ENCODE data around the gene ANK2.

The ANK2 gene

GRCh38 chr4:113049421-113050370, at the start of gene ANK2:
Gene ANK2 (plus strand): TSS chr4:113049653. CDS start chr4:113049729, 76 bp downstream.
- DNase-seq (ENCODE audit: low read depth) = no peak

DNA sequence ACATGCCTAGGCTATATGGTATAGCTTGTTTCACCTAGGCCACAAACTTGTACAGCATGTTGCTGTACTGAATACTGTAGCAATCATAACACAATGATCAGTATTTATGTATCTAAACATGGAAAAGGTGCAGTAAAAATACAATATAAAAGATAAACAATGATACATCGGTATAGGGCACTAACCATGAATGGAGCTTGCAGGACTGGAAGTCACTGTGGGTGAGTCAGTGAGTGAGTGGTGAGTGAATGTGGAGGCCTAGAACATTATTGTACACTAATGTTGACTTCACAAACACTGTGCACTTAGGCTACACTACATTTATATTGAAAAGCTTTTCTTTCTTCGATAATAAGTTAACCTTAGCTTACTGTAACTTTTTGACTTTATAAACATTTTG, 45.6 kb upstream of the ANK2 start:
- DNase-seq (ENCODE audit: low read depth) = no peak

- DNase-seq (ENCODE audit: low read depth) = no peak
These were observed 44.8 kb upstream of the ANK2 start for GRCh38 chr4:113004655-113005054.

DNA sequence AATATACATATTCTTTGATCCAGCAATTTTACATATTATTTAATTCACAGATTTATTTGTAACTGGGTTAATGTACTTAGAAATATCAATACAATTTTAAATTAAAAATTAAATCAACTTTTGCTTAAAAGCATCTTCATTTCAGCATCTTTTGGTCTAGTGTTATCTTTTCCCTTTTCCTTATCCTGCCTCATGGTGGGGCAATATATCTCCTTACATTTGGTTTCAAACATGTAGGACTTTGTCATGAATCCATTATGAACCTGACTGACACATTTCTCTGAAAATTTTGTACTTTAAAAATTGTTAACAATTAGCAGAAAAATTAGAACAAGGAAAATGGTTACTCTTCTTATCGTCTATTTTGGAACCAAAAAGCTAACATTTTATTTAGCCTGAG, 42.8 kb upstream of the ANK2 start:
- DNase-seq (ENCODE audit: low read depth) = no peak

DNA sequence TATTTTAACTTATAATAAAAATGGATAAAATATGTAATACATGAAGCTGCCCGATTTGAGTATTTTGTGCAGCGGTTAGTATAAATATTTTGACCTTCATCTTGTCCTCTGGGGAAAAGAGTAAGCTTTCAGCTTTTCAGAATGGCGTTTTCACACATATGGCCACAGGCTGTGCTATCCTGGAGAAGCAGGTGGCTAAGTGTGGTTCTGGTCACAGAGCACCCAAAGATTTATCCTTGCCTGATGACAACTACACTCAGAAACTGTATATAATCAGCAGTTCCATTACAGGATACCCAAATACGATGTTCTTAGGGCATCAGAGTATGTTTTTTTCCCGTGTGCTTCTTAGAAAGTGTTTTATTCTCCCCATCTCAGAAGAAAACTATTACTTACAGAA, 42.3 kb upstream of the ANK2 start:
- DNase-seq (ENCODE audit: low read depth) = no peak

- no peak for DNase-seq (ENCODE audit: low read depth)
These were observed 41.3 kb upstream of the ANK2 start for GRCh38 chr4:113008135-113008534.

- no peak for DNase-seq (ENCODE audit: low read depth)
These were observed 40.7 kb upstream of the ANK2 start for GRCh38 chr4:113008716-113009115.

GRCh38 chr4:113009461-113009860, 40.0 kb upstream of the ANK2 start:
- DNase-seq (ENCODE audit: low read depth) = no peak

DNA sequence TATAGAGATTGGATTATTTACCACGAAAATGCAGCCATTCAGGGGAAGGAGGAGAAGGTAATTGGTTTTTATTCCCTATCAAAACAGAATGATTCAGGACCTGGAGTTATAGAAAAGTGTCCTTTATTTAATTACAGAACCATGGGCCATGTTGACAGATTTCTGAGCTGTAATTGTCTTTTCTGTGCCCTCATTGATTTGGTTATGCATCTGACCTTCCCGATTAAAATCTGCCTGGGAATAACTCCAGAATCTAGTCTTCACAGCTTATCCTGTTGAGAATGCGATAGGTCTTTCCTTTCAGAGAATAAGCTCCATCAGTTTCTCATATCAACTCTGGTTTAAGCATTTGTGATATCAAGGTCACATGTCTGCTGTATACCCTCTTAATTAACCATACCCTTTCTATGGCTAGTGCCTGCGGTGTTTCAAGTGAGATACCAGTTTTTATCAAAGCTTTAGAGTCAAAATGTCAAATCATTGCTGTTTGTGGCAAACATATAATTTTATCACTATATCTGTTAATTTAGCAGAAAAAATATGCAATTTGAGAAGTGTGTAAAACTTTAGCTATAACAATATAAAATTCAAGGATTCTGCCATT, 37.2 kb upstream of the ANK2 start:
- DNase-seq (ENCODE audit: low read depth) = no peak

- DNase-seq (ENCODE audit: low read depth) = no peak
These were observed 36.7 kb upstream of the ANK2 start for GRCh38 chr4:113012786-113013185.

DNA sequence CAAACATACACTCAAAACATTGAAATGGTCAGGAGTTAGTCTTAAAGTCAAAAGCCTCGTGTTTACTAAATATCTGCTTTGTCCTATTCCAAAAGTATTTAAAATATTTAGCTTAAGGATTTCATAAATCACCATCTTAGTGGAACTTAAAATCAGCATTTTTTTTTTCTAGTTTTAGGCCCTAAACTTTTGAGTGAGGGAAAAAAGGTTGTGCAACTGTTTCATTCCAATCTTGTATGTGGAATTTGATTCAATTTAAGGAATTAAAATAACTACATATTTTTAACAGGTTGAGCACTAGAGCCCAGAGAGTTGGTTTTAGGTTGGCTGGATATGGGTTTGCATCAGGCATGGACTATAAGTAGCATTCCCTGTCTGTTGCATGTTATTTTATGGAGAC, 35.7 kb upstream of the ANK2 start:
- DNase-seq (ENCODE audit: low read depth) = no peak

DNA sequence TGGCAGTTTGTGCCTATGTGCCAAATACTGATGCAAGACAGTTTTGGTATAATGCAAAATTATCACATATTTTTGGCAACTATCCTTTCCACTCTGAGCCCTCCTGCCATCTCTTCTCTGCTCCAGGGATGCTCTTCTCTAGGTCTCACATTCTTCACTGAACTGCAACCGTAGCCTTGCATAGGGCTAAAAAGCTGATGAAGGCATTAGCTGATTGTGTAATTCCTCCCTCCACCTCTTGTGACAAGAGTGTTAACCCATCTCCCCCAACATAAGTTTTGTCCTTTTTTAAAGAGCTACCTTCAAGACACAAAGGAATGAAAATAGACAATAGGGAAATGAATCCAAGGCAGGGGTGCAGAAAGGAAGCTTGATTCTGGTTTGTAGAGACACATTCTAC, 33.1 kb upstream of the ANK2 start:
- DNase-seq (ENCODE audit: low read depth) = no peak

- DNase-seq (ENCODE audit: low read depth) = no peak
These were observed 28.5 kb upstream of the ANK2 start for GRCh38 chr4:113020966-113021365.

GRCh38 chr4:113024388-113024787, 25.1 kb upstream of the ANK2 start:
- DNase-seq (ENCODE audit: low read depth) = no peak

GRCh38 chr4:113025416-113025815, 24.0 kb upstream of the ANK2 start:
- no peak for DNase-seq (ENCODE audit: low read depth)

DNA sequence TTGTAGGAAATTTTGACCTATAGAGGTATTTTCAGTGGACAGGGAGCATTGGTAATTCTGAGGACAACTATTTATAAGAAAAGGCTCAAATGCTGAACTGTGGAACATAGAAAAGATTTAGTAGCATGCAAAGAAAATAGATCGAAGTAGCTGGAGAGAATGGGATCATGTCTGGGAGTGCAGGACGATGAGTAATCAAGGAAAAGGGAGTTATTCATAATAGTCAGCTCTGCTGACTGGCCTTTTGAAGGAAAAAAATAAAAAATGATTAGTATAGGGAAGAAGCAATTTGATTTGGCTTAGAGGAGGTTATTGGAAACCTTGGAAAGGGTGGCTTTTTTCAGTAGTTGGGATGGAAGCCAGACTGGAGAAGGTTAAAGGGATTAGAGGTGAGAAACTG, 22.9 kb upstream of the ANK2 start:
- no peak for DNase-seq (ENCODE audit: low read depth)

- no peak for DNase-seq (ENCODE audit: low read depth)
These were observed 21.4 kb upstream of the ANK2 start for GRCh38 chr4:113028074-113028473.

- DNase-seq (ENCODE audit: low read depth) = no peak
These were observed 18.2 kb upstream of the ANK2 start for GRCh38 chr4:113031212-113031611.

DNA sequence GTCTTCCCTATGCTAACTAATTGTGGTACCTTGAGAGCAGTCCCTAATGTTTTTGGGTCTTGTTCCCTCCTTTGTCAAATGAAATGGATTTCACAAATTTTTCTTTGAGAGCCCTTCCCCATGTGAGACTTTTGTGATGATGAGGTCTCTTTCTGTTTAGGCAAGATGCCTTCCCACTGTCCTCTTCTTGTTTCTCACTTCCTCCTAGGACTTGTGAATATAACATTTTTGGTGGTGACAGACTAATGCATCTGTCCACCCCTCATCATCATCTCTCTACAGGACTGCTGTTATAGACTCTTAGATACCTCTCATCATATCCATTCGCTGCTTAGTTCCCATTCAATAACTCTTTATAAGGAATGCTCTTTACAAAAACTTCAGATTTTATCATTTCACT, 8.7 kb upstream of the ANK2 start:
- DNase-seq (ENCODE audit: low read depth) = no peak

DNA sequence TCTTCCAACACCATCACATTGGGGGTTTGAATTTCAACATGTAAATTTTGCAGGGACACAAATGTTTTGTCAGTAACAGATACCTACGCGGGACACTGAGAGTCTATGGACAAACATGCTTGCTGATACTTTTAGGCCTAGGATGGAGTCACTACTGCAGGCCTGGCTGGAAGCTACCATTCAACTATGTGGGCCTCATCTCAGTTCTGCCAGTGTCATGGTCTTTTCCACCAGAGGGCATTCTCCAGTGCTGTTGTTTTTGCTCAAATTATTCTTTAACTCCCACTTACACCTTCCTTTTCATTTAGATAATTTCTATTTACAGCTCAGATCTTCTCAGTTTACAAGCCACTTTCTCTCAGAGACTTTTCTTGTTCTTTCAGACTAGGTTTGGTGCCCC, 7.0 kb upstream of the ANK2 start:
- no peak for DNase-seq (ENCODE audit: low read depth)

GRCh38 chr4:113043591-113043990, 5.9 kb upstream of the ANK2 start:
- DNase-seq (ENCODE audit: low read depth) = no peak

GRCh38 chr4:113050371-113050755, 910 bp downstream of the ANK2 start:
- DNase-seq (ENCODE audit: low read depth) = no peak

GRCh38 chr4:113050837-113051236, 1.4 kb downstream of the ANK2 start:
- no peak for DNase-seq (ENCODE audit: low read depth)

DNA sequence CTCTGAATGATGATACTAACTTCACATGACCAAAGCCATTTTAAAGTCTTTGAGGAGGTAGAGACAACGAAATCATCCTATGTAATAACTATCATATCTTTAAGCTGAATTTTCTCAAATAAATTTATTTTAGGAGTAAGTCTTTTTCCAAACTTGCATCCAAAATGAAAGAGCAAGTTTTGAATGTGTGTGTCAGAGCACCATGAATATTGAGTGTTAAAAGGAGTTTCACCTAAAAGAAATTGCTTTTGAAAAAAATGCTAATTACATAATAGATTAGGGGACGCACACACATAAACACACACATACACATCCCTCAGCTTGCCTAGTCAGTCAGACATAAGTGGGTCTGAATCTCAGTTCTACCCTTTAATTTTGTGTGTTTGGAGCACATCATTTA, 1.9 kb downstream of the ANK2 start:
- DNase-seq (ENCODE audit: low read depth) = no peak

Data from activated T-cell treated with anti-CD3 and anti-CD28 coated beads for 48 hours (primary cell).